H1 (cell line): Measurements from ENCODE around the gene THOP1.

Source experiments
- CHD1 ChIP-seq: IDR thresholded peaks from 2 replicates; pipeline ENCODE4 v1.6.1; 2012; ENCODE audit warnings: low read depth, low read length, improper control_type of control experiment
- CTCF ChIP-seq, 3 experiments: IDR thresholded peaks; 1 replicate in 2 of 3; 2 replicates in 1 of 3; pipeline versions ENCODE4 v1.5.1 to v1.6.1; 2011; ENCODE audit warnings: low read length in 3 of 3, mild to moderate bottlenecking in 3 of 3, inconsistent platforms in 2 of 3, low read depth in 1 of 3, moderate library complexity in 1 of 3; ENCODE audit not compliant: insufficient read depth in 1 of 3; ENCODE audit errors: control extremely low read depth in 1 of 3
- EGR1 ChIP-seq: IDR thresholded peaks from 2 replicates; pipeline ENCODE4 v1.6.1; 2011; ENCODE audit warnings: low read depth, low read length, borderline replicate concordance
- EP300 ChIP-seq, 2 experiments: IDR thresholded peaks; 1 replicate in 1 of 2; 2 replicates in 1 of 2; pipeline ENCODE4 v1.6.1; 2011 to 2012; ENCODE audit warnings: low read depth in 2 of 2, low read length in 2 of 2, mild to moderate bottlenecking in 2 of 2, borderline replicate concordance in 1 of 2, inconsistent platforms in 1 of 2, moderate library complexity in 1 of 2
- EZH2 ChIP-seq: fragments of 200-600 bp; sonication (generic); IDR thresholded peaks from 2 replicates; pipeline ENCODE4 v1.7.1; 2012; ENCODE audit warnings: low read depth, mild to moderate bottlenecking, moderate library complexity, low read length, inconsistent platforms; ENCODE audit not compliant: severe bottlenecking
- GABPA ChIP-seq: IDR thresholded peaks from 2 replicates; pipeline ENCODE4 v1.6.1; 2011; ENCODE audit warnings: mild to moderate bottlenecking, low read length, moderate library complexity, borderline replicate concordance; ENCODE audit not compliant: insufficient read depth
- KDM4A ChIP-seq: IDR thresholded peaks from one replicate; pipeline ENCODE4 v1.7.1; 2012; ENCODE audit warnings: low read depth, mild to moderate bottlenecking, moderate library complexity, low read length, inconsistent platforms; ENCODE audit not compliant: severe bottlenecking
- MAFK ChIP-seq: IDR thresholded peaks from 2 replicates; pipeline ENCODE4 v1.6.1; 2012; ENCODE audit warnings: low read depth, mild to moderate bottlenecking, improper control_type of control experiment, low read length
- MAX ChIP-seq: IDR thresholded peaks from 2 replicates; pipeline ENCODE4 v1.6.1; 2012; ENCODE audit warnings: inconsistent platforms
- NRF1 ChIP-seq: IDR thresholded peaks from 2 replicates; pipeline ENCODE4 v1.6.1; 2011; ENCODE audit warnings: mild to moderate bottlenecking, low read depth, low read length, improper control_type of control experiment
- POLR2A ChIP-seq, 2 experiments: IDR thresholded peaks; 1 replicate in 1 of 2; 2 replicates in 1 of 2; pipeline ENCODE4 v1.6.1; 2011; ENCODE audit warnings: low read depth in 2 of 2, low read length in 2 of 2, mild to moderate bottlenecking in 2 of 2; ENCODE audit errors: control extremely low read depth in 1 of 2
- SRF ChIP-seq: IDR thresholded peaks from 2 replicates; pipeline ENCODE4 v1.6.1; 2011; ENCODE audit warnings: mild to moderate bottlenecking, low read depth, low read length, moderate library complexity
- TAF1 ChIP-seq: IDR thresholded peaks from 2 replicates; pipeline ENCODE4 v1.6.1; 2011; ENCODE audit warnings: mild to moderate bottlenecking, low read depth, low read length

DNA sequence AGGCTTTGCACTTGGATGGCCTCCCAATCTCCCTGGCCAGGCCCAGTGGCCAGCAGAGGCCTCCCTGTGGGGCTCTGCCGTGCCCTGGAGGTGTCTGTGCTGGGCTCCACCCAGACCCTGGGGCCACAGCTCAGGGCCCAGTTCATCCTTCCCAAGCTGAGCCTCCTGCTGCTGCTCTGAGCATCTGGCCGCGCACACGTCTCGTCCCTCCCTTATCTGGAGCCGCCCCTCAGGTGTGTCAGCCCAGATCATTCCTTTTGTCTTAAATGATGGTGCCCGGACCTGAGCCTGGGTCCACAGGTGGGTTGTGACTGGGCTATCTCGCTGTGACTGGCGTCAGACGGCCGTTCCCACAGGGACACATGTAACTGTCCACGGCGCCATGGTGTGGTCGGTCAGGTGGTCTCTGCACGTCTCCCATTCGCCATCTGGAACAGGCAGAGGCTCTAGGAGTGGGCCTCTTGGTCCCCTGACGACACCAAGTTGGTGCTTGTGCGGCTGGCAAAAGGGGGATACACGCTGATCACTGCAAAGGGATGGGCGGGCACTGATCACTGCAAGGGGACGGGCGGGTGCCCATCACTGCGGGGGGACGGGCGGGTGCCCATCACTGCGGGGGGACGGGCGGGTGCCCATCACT lies 20.1 kb downstream of the THOP1 start:
- no peak for TF ChIP-seq KDM4A
- TF ChIP-seq POLR2A (IDR thresholded peaks at IDR 0.05; ENCODE audit: control extremely low read depth in 1 of 2, low read depth in 2 of 2, low read length in 2 of 2), result no peak
- no peak for TF ChIP-seq GABPA
- no peak for TF ChIP-seq EGR1
- no peak for TF ChIP-seq EP300 (IDR thresholded peaks at IDR 0.05; ENCODE audit: borderline replicate concordance in 1 of 2, low read depth in 2 of 2, low read length in 2 of 2)
- TF ChIP-seq CTCF (IDR thresholded peaks at IDR 0.05; ENCODE audit: control extremely low read depth in 1 of 3, insufficient read depth in 1 of 3, low read depth in 1 of 3, low read length in 3 of 3), result no peak
- no peak for TF ChIP-seq NRF1
- no peak for TF ChIP-seq MAX
- no peak for TF ChIP-seq EZH2
- TF ChIP-seq SRF, result no peak
- TF ChIP-seq MAFK, result no peak
- TF ChIP-seq CHD1, result no peak
- TF ChIP-seq TAF1, result no peak
